GM23338 (cell line): ENCODE results near the gene MVB12B. TPM values are rescaled to one million over a fixed set of nuclear protein-coding genes. Genes with fewer than 3 reads are reported as not detected.

Experiments used
- ATAC-seq: fragments of 200-7000 bp; cut with Tn5 transposase; 3 replicates; pipeline ENCODE4 v1.9.1; 2020
- DNase-seq: peaks from one replicate; pipeline ENCODE4 v3.0.0-alpha.2; 2015; ENCODE audit warnings: low spot score
- H2AFZ ChIP-seq: fragments of 200-600 bp; sonication (generic); 2 replicates; pipeline ENCODE4 v1.8.0; 2016; ENCODE audit warnings: antibody characterized with exemption, mild to moderate bottlenecking, moderate library complexity
- H3F3A ChIP-seq: fragments of 200-600 bp; sonication (generic); replicated peaks from 2 replicates; pipeline ENCODE4 v1.8.0; 2017; ENCODE audit warnings: antibody characterized with exemption, mixed run types, low read depth
- H3K27ac ChIP-seq: fragments of 200-600 bp; sonication (generic); 2 replicates; pipeline ENCODE4 v1.6.1; 2016; ENCODE audit warnings: low read depth
- H3K27me3 ChIP-seq: fragments of 200-600 bp; sonication (generic); 2 replicates; pipeline ENCODE4 v1.8.0; 2016; ENCODE audit warnings: mild to moderate bottlenecking, mixed run types, moderate library complexity; ENCODE audit not compliant: insufficient read depth
- H3K36me3 ChIP-seq: fragments of 200-600 bp; sonication (generic); 2 replicates; pipeline ENCODE4 v1.8.0; 2016; ENCODE audit warnings: mild to moderate bottlenecking; ENCODE audit not compliant: insufficient read depth
- H3K4me1 ChIP-seq: fragments of 200-600 bp; sonication (generic); 2 replicates; pipeline ENCODE4 v1.8.0; 2016; ENCODE audit warnings: mild to moderate bottlenecking, moderate library complexity; ENCODE audit not compliant: insufficient read depth
- H3K4me2 ChIP-seq: fragments of 200-600 bp; sonication (generic); 2 replicates; pipeline ENCODE4 v1.7.1; 2017; ENCODE audit warnings: mixed run types
- H3K4me3 ChIP-seq: fragments of 200-600 bp; sonication (generic); 2 replicates; pipeline ENCODE4 v1.6.1; 2016; ENCODE audit warnings: mixed run types
- H3K79me2 ChIP-seq: fragments of 200-600 bp; sonication (generic); replicated peaks from 2 replicates; pipeline ENCODE4 v1.8.0; 2017; ENCODE audit warnings: mild to moderate bottlenecking; ENCODE audit not compliant: insufficient read depth
- H3K9me2 ChIP-seq: fragments of 200-600 bp; sonication (generic); 2 replicates; pipeline ENCODE4 v1.8.0; 2017; ENCODE audit not compliant: insufficient read depth
- H4K20me1 ChIP-seq: fragments of 200-600 bp; sonication (generic); replicated peaks from 2 replicates; pipeline ENCODE4 v1.8.0; 2017; ENCODE audit warnings: mild to moderate bottlenecking; ENCODE audit not compliant: insufficient read depth
- H3K27ac Mint-ChIP-seq: 2 replicates; pipeline ENCODE4 v1.8.0; 2020; ENCODE audit warnings: inconsistent platforms, mild to moderate bottlenecking, moderate library complexity, mixed read lengths
- H3K27me3 Mint-ChIP-seq: 3 replicates; pipeline ENCODE4 v1.8.0; 2022; ENCODE audit warnings: low read depth, mild to moderate bottlenecking, moderate library complexity, mixed read lengths, inconsistent platforms; ENCODE audit not compliant: insufficient read depth, poor library complexity
- H3K36me3 Mint-ChIP-seq: 3 replicates; pipeline ENCODE4 v1.8.0; 2021; ENCODE audit warnings: low read depth, mild to moderate bottlenecking, inconsistent platforms, moderate library complexity, mixed read lengths
- H3K4me1 Mint-ChIP-seq: 3 replicates; pipeline ENCODE4 v1.8.0; 2020; ENCODE audit warnings: mild to moderate bottlenecking, inconsistent platforms, mixed read lengths
- H3K4me3 Mint-ChIP-seq: 3 replicates; pipeline ENCODE4 v1.8.0; 2021; ENCODE audit warnings: moderate library complexity, mild to moderate bottlenecking, inconsistent platforms, mixed read lengths
- H3K9me3 Mint-ChIP-seq: 3 replicates; pipeline ENCODE4 v1.8.0; 2020; ENCODE audit warnings: moderate library complexity, mild to moderate bottlenecking, inconsistent platforms, mixed read lengths
- STAT1 ChIP-seq: IDR thresholded peaks from one replicate; pipeline ENCODE4 v1.6.1; 2016; ENCODE audit warnings: antibody characterized with exemption; ENCODE audit not compliant: unreplicated experiment
- ZNF114 ChIP-seq: fragments of 250-450 bp; sonication (Bioruptor Pico); IDR thresholded peaks from 2 replicates; pipeline ENCODE4 v1.5.0; 2020; ENCODE audit warnings: mild to moderate bottlenecking, moderate library complexity
- ZNF331 ChIP-seq: fragments of 250-450 bp; sonication (Bioruptor Pico); IDR thresholded peaks from 2 replicates; pipeline ENCODE4 v1.5.0; 2020; ENCODE audit warnings: low read depth, mild to moderate bottlenecking, moderate library complexity
- polyA plus RNA-seq: library from polyadenylated mRNA; unstranded; fragments of >200 nt; fragmentation: Nextera tagmentation; extraction: Ambion mirVana; gene quantifications from 2 replicates; pipeline ENCODE4 v1.2.1, GENCODE V29; 2016
- total RNA-seq: library from RNA; depleted of rRNA; stranded (reverse); fragments of >200 nt; shearing (Covaris generic); gene quantifications from 2 replicates; pipeline ENCODE4 v1.2.3, GENCODE V29; 2014
- TF ChIP-seq, protein P1 (sequence below): IDR thresholded peaks from 2 replicates; pipeline ENCODE4 v1.6.1; 2016; ENCODE audit warnings: antibody characterized with exemption
- TF ChIP-seq, protein P2 (sequence below): IDR thresholded peaks from one replicate; pipeline ENCODE4 v1.6.1; 2018; ENCODE audit warnings: antibody characterized with exemption; ENCODE audit not compliant: unreplicated experiment

MVB12B gene
- total and polyA plus RNA-seq, 2 experiments from 2014 or later, result 1.9 to 6.6 TPM

DNA sequence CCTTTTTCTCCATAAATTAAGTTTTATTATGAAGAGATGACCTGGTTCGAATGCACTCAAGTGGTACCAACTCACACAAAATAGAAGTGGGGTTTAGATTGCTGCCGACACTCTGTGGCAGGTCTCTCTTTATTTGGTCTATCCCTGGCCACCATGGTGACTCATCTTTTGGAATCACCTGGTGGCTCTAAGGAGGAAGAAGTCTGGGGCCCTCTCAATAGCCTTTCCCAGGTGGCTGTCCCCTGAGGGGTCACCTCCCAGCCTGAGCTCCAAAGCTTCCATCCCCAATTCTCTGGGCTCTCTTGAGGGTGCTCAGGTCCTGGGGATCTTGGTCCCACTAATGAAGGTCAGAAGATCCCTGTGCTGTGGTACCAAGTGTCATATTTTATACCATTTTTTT lies 136.8 kb downstream of the MVB12B start:
- no peaks in the 10 kb centered on the region; the same call in 2 of the 3 replicates for H3K4me1 Mint-ChIP-seq
- no peaks in the 10 kb centered on the region for H3K27me3 ChIP-seq
- no peaks in the 10 kb centered on the region for H3F3A ChIP-seq
- peaks cover 3% of the 10 kb centered on the region for H3K27me3 Mint-ChIP-seq
- H3K9me3 Mint-ChIP-seq, result no peaks in the 10 kb centered on the region
- no peak overlapping the region for H3K4me3 ChIP-seq
- TF ChIP-seq, protein P1, sequence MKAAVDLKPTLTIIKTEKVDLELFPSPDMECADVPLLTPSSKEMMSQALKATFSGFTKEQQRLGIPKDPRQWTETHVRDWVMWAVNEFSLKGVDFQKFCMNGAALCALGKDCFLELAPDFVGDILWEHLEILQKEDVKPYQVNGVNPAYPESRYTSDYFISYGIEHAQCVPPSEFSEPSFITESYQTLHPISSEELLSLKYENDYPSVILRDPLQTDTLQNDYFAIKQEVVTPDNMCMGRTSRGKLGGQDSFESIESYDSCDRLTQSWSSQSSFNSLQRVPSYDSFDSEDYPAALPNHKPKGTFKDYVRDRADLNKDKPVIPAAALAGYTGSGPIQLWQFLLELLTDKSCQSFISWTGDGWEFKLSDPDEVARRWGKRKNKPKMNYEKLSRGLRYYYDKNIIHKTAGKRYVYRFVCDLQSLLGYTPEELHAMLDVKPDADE, result no peak
- TF ChIP-seq ZNF331 (CRISPR knock-in tag), result no peak
- H2AFZ ChIP-seq, result no peak overlapping the region
- no peak for DNase-seq
- no peak overlapping the region for H3K27ac ChIP-seq
- no peaks in the 10 kb centered on the region for H3K36me3 Mint-ChIP-seq
- H3K4me1 ChIP-seq, result no peaks in the 10 kb centered on the region
- H3K4me2 ChIP-seq, result no peak overlapping the region
- no peaks in the 10 kb centered on the region for H3K36me3 ChIP-seq
- ATAC-seq, result no peak
- H4K20me1 ChIP-seq, result no peaks in the 10 kb centered on the region
- H3K9me2 ChIP-seq, result 0 out of 2 replicates have a peak, but pooled peaks cover 3% of the 10 kb centered on the region
- no peak overlapping the region for H3K27ac Mint-ChIP-seq
- no peak overlapping the region for H3K4me3 Mint-ChIP-seq
- H3K79me2 ChIP-seq, result no peaks in the 10 kb centered on the region

DNA sequence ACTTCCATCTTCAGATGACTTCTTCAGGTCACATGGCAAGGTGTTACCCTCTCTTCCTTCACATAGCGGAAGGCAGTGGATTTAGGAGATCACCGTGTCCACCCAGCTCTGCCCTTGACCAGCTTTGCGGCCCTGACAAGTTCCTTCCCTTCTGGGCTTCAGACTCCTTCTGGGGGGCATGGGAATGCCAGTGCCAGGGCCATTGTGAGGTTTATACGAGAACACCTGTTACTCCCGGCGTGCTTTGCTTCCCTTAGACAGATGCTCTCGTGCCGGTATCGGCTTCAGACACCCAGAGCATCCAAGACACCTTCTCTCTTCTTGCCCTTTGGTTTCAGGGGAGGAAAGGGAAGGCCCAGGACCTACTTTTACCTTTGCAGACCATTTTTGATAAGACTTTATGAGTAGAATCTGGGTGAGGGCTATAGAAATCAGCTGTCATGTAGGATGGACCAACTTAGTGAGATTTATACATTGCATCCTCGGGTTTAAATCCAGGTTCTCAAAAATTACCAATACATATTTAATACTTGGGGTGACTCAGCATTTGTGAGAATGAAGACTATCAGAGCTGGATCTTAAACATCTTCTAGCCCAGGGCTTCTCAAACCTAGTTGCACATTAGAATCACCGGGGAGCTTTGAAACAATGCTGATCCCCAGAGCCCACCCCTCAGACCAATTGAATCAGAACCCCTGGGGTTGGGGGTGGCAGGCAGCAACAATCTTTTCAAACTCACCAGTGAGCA lies 138.2 kb downstream of the MVB12B start:
- no peaks in the 10 kb centered on the region for H3K27me3 ChIP-seq
- Mint-ChIP-seq H3K4me3 (no peak overlapping the region), H3K36me3 (no peaks in the 10 kb centered on the region), H3K4me1 (no peaks in the 10 kb centered on the region; the same call in 2 of the 3 replicates), H3K27ac (no peak overlapping the region), H3K27me3 (peaks cover 2% of the 10 kb centered on the region), H3K9me3 (no peaks in the 10 kb centered on the region)
- H3K4me2 ChIP-seq, result no peak overlapping the region
- no peaks in the 10 kb centered on the region for H3F3A ChIP-seq
- H3K79me2 ChIP-seq, result no peaks in the 10 kb centered on the region
- no peaks in the 10 kb centered on the region for H3K4me1 ChIP-seq
- no peak overlapping the region for H3K4me3 ChIP-seq
- no peak for TF ChIP-seq ZNF114 (CRISPR knock-in tag)
- TF ChIP-seq, protein P2, sequence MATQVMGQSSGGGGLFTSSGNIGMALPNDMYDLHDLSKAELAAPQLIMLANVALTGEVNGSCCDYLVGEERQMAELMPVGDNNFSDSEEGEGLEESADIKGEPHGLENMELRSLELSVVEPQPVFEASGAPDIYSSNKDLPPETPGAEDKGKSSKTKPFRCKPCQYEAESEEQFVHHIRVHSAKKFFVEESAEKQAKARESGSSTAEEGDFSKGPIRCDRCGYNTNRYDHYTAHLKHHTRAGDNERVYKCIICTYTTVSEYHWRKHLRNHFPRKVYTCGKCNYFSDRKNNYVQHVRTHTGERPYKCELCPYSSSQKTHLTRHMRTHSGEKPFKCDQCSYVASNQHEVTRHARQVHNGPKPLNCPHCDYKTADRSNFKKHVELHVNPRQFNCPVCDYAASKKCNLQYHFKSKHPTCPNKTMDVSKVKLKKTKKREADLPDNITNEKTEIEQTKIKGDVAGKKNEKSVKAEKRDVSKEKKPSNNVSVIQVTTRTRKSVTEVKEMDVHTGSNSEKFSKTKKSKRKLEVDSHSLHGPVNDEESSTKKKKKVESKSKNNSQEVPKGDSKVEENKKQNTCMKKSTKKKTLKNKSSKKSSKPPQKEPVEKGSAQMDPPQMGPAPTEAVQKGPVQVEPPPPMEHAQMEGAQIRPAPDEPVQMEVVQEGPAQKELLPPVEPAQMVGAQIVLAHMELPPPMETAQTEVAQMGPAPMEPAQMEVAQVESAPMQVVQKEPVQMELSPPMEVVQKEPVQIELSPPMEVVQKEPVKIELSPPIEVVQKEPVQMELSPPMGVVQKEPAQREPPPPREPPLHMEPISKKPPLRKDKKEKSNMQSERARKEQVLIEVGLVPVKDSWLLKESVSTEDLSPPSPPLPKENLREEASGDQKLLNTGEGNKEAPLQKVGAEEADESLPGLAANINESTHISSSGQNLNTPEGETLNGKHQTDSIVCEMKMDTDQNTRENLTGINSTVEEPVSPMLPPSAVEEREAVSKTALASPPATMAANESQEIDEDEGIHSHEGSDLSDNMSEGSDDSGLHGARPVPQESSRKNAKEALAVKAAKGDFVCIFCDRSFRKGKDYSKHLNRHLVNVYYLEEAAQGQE, result no peak
- TF ChIP-seq STAT1, result no peak
- 0 out of 2 replicates have a peak, but pooled peaks cover 3% of the 10 kb centered on the region for H3K9me2 ChIP-seq
- H3K36me3 ChIP-seq, result no peaks in the 10 kb centered on the region
- H2AFZ ChIP-seq, result no peak overlapping the region
- DNase-seq, result no peak
- ATAC-seq, result no peak
- H3K27ac ChIP-seq, result no peak overlapping the region
- no peaks in the 10 kb centered on the region for H4K20me1 ChIP-seq
